GM18867 (cell line): ENCODE results near the gene RAD17.
"Not testable (repeated sequence)": the region's sequence is repeated elsewhere in the genome, so short reads cannot be mapped to it uniquely, and the experiment has no call there.

ENCODE experiments used
- ATAC-seq: cut with Tn5 transposase; IDR thresholded peaks from one replicate; pipeline ENCODE4 v1.9.1; 2021; ENCODE audit warnings: mild to moderate bottlenecking, moderate library complexity; ENCODE audit not compliant: unreplicated experiment

Gene RAD17

DNA sequence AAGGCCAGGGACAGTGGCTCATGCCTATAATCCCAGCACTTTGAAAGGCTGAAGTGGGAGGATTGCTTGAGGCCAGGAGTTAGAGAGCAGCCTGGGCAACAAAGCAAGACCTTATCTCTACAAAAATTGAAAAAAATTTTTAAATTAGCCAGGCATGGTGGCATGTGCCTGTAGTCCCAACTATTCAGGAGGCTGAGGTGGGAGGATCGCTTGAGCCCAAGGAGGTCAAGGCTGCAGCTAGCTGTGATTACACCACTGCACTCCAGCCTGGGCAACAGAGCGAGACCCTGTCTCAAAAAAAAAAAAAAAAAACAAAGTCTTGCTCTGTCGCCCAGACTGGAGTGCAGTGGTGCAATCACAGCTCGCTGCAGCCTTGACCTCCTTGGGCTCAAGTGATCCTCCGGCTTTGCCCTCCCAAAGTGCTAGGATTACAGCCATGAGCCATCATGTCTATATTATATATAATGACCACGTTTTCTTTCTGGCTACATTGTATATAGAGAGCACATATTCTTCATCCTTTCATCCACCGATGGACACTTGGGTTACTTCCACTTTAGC is 85.9 kb downstream of the RAD17 start:
- ATAC-seq = not testable (repeated sequence)

DNA sequence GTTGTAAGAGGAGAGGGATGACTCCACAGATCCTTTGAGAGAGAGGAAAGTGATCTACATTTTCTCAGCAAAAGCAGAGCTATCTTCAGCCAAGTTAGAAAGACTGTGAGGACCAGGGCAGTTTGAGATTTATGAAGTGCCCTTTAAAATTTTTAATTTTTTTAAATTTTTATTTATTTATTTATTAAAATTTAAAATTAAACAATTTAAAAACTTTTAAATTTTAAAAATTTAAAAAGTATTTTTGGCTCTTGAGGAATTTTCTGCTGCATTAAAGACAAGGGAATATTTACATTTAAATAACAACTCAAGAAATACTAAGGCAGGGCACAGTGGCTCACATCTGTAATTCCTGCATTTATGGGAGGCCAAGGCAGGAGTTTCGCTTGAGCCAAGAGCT is 92.6 kb downstream of the RAD17 start:
- no peak for ATAC-seq
